ENCODE data around the gene WASF2.

- TF ChIP-seq MAX (IDR thresholded peaks at IDR 0.05), result no peak
- no peak for TF ChIP-seq EGR1 (IDR thresholded peaks at IDR 0.05)
- no peak for TF ChIP-seq RAD21 (IDR thresholded peaks at IDR 0.05; ENCODE audit: low read depth)
- no peak for TF ChIP-seq TAF1 (IDR thresholded peaks at IDR 0.05; ENCODE audit: low read depth)
- no peak for TF ChIP-seq FOXM1 (IDR thresholded peaks at IDR 0.05; ENCODE audit: borderline replicate concordance, low read depth)
- no peak for TF ChIP-seq CREB1 (IDR thresholded peaks at IDR 0.05; ENCODE audit: low read depth)
Measured at GRCh38 chr1:27519331-27520258, 29.6 kb upstream of the WASF2 start.

Data from Ishikawa (cell line).